Measurements from ENCODE around the gene ADIPOR2.
"Not testable (repeated sequence)": the region's sequence is repeated elsewhere in the genome, so short reads cannot be mapped to it uniquely, and the experiment has no call there.

The ADIPOR2 gene

DNA sequence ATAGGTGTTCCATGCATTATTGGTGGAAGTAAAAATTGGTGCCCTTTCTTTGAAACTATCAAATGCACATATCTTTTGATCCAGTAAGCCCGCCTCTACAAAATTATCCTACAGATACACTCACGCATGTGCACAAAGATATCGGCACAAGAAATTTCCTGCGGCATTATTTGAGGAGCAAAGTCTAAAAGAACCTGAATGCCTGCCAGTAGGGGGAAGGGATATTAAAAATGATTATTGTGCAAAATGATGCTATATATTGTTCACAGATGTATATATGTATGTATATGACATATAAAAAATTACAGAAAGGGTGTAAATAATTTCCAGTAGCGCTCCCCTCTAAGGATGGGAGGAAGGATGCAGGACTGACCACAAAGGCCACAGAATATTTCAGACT is 24.7 kb upstream of the ADIPOR2 start:
- DNase-seq: no peak

DNA sequence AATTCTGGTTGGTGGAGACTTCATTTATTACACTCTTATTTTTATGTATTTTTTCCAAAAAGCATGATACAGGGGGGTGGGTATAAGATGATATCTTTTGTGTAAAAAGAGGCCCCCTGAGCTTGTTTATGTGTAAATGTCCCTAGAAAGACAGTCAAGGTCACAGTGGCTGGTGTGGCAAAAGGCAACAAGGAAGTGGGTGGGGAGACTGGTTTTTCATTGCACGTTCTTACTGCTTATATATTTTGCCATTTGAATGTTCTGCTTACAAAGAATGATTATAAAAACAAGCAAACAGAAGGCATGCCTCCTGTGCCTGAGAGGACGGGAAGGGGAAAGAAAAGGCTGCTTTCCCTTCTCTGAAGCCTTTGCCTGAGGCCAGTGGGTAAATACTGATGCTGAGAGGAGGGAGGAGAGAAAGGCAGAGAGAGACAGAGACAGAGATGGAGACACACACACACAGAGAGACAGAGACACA is 24.1 kb upstream of the ADIPOR2 start:
- no peak for DNase-seq

DNA sequence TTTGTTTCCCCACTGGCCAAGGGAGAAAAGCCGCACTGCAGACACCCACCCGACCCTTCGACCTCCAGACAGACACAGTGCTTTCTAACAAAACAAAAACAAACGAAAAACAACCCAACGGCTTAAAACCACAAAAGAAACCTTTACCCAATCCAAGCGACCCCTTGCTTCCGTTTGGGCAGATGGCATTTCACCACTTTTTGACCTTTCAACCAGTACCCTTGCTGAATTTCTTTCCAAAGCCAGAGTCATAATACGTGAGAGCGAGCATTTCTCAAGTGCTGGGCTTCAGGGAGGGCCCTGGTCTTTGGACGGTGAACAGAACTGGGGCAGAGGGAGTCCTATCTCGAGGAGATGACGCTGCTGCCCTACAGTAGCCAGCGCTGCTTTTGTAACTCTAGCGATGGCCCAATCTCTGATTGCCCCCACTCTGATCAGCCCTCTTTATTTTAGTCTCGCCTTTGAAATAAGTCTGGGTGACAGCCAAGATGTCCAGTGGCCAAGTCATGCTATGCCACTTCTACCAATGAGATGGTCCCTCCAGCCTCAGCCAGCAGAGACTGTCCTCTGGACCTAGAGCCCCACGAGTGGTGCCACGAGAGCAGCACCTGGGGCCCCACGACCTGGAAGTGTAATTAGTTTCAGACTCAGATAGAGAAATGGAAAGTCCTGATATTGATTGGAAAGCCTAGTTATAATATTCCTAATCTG is 21.9 kb upstream of the ADIPOR2 start:
- DNase-seq: no peak

DNA sequence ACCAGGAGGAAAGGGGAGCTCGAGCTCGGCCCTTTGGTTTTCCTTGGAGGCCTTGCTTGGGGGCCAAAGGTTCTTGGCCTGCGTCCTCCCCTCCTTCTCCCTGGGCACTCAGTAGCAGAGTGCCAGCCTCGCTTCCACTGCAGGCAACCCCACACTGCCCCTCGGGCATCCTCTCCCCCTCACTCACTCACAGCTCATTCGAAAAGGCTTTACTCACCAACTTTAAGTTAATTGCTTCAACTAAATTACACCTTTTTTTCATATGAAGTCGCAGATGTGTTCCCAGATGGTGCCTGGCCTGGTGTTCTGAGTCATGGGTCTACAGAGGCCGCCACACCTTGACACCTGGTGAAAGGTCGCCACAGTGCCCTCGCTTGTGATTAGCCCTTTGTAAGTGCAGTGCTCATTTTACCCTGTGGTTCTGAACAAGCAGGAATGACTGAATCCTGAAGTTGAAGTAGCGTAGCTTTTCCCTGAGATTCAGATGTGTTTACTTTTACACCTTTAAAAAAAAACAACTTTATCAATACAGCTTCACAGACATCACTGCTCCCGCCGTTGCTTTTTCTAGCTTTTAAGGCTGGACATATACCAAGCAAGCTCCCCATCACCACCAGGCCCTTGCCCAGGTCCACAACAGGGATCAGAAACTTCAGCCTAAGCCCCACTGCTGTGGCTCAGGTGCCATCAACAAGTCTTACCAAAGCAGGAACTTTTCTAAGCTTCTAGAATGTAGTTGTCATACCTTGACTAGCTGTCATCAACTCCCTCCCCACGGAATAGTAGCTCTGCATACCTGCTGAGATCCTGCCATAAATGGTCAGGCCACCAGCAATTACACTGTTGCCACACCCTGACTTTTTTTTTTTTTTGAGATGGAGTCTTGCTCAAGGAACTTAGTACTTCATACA is 20.3 kb upstream of the ADIPOR2 start:
- DNase-seq: no peak

DNA sequence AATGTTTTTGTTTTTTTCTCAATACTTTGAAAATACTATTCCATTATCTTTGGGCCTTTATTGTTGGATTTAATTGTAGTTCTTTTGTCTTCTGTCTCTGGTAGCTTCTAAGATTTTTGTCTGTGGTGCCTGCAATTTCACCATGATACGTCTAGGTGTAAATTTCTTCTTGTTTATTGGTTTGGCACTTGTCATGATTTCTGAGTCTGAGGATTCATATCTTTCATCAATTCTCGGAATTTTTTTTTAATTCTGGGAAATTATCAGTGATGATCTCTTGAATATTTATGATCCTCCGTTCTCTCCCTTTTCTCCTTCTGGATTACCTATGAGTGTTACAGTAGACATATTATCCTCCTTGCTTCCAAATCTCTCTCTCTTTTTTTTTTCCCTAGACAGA is 14.8 kb upstream of the ADIPOR2 start:
- no peak for DNase-seq

DNA sequence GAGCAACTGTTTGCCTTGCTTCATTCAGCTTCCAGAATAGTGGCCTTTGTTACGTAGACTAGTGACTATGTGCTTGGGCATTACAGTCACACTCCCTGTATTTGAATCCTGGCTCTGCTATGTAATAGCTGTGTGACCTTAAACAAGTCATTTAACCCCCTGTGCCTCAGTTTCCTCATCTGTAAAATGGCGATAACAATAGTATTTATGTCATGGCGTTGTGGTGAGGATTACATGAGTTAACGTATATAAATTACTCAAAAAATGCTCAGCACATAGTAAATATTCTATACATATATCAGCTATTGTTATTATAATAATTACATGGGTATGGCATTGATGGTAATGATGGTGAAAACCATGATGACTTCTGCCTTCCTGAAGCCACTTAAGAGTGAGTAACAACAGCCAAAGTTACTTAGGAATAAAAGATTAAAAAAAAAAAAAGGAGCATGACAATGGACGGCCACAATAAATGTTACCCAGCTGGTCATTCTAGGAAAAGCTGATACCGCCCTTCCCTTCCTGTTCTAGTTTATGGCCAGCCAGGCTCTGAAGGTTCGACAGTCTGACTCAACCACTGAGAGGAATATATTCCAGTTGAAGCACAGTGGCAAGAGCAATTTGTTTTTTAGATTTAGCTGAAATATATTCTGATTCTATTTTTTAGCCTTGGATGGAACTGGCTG is 9.9 kb upstream of the ADIPOR2 start:
- DNase-seq: no peak

DNA sequence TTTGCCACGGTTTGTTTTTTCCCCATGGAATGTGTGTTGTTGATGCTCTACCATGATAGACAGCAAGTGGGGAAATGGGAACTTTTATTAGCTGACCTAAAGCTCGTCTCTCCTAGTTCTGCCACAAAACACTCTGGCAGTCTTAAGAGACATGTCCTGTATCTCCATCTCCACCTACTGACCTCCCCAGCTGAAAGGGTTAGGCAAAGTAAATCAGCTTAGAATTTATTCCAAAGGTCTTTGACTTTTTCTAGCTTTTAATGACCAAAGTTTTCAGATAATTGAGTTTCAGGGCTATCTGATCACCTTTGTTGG is 9.4 kb upstream of the ADIPOR2 start:
- no peak for DNase-seq

DNA sequence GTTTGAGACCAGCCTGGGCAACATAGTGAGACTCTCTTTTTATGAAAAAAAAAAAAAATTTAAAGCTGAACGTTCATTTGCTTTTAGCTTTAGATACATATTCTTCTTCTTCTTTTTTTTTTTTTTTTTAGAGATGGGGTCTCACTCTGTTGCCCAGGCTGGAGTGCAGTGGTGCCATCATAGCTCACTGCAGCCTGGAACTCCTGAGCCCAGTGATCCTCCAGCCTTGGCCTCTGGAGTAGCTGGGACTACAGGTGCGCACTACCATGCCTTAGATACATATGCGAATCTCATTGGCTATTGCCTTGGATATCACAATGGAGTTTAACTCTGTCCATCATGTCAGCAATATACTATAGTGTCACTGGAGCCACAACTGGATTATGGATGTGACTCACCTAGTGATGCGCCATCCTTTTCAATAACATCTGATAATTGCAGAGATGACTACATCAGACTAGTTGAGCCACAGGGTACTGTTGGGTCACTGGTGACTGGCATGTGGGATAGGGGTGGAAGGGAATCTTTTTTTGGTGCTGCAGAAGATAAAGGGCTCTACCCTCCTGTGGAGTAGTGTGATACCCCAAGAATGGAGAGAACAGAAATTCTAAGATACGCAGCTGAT is 2.7 kb upstream of the ADIPOR2 start:
- DNase-seq: no peak

DNA sequence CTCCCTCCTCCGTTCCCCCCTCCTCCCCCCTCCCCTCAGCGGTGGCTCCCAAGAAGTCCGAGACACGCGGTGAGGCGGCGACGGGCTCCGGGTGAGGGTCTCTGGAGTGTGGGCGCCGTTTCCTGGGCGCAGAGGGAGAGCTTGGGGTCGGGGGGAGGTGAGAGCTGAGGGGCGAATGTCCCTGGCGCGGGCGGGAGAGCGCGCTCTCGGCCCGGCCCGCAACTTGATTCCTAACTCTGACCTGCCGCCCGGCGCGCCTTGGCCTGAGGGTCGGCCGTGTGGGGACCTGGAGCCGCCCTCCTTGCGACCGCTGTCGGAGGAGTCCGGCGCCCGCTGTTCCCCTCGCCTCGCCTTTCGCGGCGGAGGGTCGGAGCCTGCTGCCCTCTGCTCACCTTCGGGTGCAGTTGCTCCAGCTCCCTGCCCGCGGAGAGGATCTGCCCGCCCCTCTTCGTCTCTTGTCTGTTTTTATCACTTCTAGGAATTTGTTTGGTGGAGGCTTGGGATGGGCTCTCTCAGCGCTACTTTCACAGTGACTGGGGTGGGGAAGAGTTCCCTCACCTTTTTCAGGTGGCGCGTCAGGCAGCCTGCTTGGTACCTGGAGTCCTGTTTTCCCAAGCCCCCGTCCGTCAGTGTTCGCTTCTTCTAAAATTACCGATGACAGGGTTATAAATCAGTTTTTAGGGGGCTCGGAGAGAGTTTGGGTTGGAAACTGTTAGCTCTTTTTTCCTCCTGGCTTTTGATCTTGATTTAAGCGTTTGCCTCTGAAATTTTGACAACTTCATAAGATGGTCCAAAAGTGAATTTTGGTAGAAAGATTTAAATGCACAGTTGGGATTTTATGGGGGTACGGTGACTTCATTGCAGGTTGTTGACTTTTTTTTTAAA is 495 bp downstream of the ADIPOR2 start:
- peak; percentile 33 for DNase-seq

DNA sequence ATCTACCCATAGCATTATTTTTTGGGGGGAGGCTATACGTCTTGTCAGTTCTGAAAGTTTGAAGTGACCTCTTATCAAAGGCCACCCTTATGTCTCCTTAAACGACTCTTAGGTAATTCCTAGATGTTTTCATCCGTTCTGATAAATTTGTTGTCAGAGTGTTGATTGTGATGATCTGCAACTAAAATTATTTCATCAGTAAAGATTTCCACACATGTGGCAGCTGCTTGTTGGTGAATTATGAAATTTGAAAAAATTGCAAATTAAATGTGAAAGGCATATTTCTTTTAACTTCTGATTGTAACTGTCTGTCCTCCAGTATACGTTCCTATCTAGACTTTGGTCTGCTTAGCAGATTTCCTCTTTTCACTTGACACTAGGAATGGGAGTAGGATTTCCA is 1.4 kb downstream of the ADIPOR2 start:
- DNase-seq: no peak

DNA sequence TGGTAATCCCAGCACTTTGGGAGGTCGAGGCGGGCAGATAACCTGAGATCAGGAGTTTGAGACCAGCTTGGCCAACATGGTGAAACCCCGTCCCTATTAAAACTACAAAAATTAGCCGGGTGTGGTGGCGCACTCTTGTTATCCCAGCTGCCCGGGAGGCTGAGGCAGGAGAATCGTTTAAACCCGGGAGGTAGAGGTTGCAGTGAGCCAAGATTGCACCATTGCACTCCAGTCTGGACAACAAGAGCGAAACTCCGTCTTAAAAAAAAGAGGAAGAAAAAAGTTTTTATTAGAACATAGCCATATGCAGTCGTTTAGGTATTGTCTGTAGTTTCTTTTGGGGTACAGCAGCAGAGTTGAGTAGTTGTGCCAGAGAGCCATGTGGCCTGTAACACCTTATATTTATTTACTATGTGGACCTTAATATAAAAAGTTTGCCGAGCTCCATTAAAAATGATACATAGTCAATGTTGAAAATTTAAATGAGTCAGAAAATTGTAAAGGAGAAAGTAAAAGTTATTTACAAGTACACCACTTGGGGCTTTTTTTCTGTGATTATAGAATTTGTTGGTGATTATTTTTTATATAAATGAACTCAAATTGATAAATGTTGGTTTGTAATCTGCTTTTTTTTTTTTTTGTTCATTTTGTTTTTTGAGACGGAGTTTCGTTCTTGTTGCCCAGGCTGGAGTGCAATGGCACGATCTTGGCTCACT is 2.2 kb downstream of the ADIPOR2 start:
- no peak for DNase-seq

DNA sequence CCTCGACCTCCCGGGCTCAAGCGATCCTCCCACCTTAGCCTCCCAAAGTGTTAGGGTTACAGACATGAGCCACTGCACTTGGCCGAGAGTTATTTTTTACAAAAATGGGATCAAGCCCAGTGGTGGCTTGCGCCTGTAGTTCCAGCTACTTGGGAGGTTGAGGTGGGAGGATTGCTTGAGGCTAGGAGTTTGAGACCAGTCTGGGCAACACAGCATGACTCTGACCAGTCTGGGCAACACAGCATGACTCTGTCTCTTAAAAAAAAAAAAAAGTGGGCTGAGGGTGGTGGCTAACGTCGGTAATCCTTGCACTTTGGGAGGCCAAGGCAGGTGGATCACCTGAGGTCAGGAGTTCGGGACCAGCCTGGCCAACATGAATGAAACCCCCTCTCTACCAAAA is 4.2 kb downstream of the ADIPOR2 start:
- not testable (repeated sequence) for DNase-seq

DNA sequence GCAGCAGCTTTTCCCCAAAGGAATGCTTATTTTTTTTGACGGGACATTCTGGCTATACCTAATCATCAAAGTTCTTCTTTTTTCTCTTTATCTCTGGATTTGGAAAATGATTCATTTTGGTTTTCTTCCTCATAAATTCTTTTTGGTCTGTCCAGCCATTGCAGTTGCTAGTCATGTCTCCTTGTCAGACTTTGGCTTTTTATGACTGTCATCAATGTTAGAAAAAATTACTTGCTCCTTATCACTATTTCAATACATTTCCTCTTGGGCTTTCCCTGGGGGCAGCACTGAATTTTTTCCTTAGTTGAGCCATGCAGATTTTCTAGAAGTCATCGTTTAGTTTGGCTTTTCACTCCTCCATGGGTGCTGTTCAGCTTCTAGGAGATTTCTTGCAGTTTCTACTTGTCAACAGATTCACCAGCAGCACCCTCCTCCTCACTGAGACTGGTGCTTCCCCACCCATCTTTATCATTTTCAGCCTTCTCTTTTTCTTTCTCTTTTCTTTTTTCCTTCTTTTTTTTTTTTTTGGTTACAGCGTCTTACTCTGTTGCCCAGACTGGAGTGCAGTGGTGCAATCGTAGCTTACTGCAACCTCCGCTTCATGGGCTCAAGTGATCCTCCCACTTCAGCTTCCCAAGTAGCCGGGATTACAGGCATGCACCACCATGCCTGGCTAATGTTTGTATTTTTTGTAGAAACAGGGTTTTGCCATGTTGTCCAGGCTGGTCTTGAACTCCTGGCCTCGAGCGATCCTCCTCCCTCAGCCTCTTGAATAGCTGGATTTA is 5.2 kb downstream of the ADIPOR2 start:
- DNase-seq: no peak

DNA sequence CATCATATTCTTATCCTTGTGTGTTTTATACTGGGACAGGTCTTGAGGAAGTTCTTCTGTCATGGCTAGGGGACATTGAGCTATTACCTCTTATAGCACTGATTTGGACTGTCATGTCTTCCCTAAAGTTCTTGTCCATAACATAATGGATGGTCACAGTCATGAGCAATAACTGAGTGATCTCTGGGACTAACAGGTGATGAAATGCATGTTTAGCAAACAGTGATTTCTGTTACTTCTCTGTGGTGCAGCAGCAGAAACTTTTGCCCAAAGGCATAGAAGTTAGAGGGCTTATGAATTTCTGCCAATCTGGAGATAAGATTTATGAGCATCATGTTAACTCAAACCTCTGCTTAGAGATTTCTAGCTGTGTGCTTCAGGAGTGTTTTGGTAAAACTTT is 5.9 kb downstream of the ADIPOR2 start:
- DNase-seq: no peak

DNA sequence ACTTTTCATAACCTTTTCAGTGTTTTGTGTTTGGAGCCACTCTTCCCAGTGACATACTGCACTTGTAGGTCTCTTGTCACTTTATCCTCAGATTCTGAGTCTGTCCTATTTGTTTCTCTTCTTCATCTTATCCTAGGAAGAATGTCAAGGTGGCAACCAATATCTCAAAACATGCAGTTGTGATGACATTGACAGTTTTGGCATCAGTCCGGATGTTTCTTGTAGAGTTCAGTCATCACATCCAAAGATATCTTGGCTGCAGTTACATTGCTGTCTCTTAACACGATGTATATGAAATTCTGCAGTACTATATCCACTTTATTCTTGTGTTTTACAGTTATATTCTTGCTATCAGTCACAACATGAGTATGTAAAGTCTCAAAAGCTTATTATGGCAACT is 6.4 kb downstream of the ADIPOR2 start:
- no peak for DNase-seq

DNA sequence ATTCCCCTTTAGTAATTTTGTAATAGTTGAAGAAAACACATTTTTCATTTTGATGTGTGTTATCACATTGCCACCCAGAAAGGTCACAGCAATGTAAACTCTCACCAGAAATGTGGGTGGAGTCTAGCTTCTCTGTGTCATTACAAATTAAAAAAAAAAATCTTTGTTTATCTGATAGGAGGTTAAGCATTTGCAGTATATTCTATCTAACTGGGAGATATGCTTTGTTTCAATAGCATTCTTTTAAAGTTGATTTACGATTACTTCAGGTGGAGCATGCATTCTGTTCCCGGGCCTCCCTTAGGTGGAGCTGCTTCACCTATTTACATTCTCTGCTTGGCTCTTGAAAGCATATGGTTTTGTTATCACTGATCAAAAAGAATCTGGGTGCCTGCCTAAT is 7.8 kb downstream of the ADIPOR2 start:
- DNase-seq: no peak

DNA sequence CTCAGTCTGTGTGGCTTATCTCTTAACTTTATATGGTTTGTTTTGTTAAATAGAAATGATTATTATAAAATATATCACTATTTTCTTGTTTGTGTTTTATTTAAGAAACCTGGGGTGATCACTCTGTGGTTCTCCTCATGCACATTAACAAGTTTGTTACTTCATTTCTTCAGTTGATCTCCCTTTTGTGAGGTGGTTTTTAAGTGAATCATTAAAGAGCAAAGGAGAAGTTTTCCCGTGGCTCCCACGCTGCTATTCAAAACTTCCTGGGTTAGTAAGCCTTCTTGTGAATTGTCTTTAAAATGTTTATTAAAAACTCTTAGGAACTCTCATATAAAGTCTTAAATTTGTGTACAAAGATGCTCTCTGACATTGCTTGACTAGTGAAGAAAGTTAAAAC is 11.8 kb downstream of the ADIPOR2 start:
- DNase-seq: no peak

DNA sequence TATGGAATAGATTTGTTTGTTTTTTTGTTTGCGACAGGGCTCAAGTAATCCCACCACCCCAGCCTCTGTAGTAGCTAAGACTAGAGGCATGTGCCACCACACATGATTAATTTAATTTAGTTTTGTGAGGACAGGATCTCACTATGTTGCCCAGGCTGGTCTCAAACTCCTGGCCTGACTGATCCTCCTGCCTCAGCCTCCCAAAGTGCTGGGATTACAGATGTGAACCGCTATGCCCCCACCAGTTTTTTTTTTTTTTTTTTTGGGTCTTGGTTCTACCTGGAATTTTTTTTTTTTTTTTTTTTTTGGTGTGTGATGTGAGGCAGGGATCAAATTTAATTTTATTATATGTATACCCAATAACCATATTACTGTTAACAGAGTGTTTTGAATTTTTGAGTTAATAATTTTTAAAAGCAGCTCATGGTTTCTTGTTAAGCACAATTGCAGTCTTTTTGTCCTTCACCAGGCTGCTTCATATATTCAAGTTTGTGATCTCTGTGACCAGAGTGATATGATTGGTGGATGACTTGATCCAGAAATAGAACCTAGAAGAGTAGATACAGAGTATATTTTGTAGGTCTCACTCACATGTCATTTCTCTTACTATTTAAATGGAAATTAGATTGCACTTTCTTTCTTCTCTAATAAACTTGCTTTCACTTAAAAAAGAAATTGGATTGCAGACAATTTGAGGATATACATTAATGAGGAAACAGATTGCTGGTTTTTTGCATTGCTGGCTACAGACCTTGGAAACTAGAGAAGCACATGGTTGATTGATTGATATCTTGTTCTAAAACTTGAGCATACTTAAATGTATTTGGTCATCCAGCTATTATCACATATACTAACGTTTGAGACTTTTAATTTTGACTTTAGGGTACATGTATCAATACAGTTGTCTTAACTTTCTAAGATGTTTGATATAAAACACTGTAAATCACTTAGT is 13.2 kb downstream of the ADIPOR2 start:
- no peak for DNase-seq

DNA sequence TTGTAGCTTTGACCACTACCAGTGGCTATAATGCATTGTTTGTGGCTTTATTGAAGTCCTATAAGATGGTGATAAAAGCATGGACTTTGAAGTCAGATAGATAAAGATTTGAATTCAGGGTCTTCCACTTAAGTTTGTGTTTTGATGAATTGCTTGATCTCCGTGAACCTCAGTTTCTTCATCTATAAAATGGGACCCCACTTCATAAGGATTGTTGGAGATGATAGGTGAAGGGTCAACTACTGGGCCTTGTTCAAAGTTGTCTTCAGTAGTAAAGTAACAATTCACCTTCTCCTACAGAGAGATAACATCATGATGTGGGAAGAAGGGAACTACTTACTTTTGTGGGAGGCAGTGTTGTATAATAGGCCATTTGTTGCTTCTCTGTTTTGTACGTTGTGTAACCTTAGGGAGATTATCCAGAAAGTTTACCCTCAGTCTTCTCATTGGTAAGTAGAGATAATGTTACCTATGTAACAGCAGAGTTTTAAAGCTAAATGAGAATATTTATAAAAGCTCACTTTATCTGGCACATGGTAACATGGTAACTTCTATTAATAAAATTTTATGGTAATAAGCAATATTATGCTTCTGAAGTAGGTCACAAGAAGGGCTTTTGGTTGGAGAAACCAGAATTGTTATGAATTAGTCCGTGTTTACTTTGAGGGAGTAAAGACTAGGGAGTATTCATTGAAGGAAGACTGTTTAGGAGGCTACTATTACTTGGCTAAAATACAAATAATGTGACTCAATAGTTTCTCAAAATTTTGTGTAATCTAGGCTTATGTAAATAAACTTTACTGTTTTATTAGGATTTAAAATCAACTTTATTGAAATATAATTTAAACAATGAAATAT is 15.1 kb downstream of the ADIPOR2 start:
- DNase-seq: no peak

Measured in amniotic stem cell (primary cell).